ENCODE measurements around the gene DDX1. TPM values are rescaled to one million over a fixed set of nuclear protein-coding genes. Genes with fewer than 3 reads are reported as not detected.

Gene DDX1
- total and polyA plus RNA-seq, 2 donors from 2014 or later, result 84.0 to 90.0 TPM

- intact Hi-C loops (cut with DNase I), result no loop called here
- no peak overlapping the region for H3K9ac ChIP-seq (ENCODE audit: low read length in 3 of 3)
- H3K27ac ChIP-seq (ENCODE audit: low read depth in 2 of 2, low read length in 2 of 2), result no peak overlapping the region
- no peak overlapping the region for H3K4me3 ChIP-seq (ENCODE audit: low read length in 3 of 3)
- H3K4me1 ChIP-seq (ENCODE audit: control insufficient read depth in 2 of 3, insufficient read depth in 2 of 3, low read depth in 1 of 3, low read length in 3 of 3), result peaks cover 0 to 5% (median 4%) of the 10 kb centered on the region in 3 donors
- no peak for TF ChIP-seq CTCF (IDR thresholded peaks at IDR 0.05; ENCODE audit: borderline replicate concordance, extremely low read depth, insufficient read depth)
- peaks cover 26 to 48% (median 27%) of the 10 kb centered on the region in 3 donors for H3K36me3 ChIP-seq (ENCODE audit: control insufficient read depth in 2 of 3, insufficient read depth in 3 of 3, low read length in 3 of 3)
- no peaks in the 10 kb centered on the region for H3K27me3 ChIP-seq (ENCODE audit: control insufficient read depth, insufficient read depth, low read length)
- DNase-seq (no peak), FAIRE-seq (peak; percentile 88)
- H3K9me3 ChIP-seq (ENCODE audit: control insufficient read depth in 2 of 3, insufficient read depth in 1 of 3, low read length in 3 of 3), result no peaks in the 10 kb centered on the region
Measured at GRCh38 chr2:15628899-15629855, 37.5 kb downstream of the DDX1 start.

- no peak for TF ChIP-seq CTCF (IDR thresholded peaks at IDR 0.05; ENCODE audit: borderline replicate concordance, extremely low read depth, insufficient read depth)
- intact Hi-C loops (cut with DNase I), result no loop called here
- Histone ChIP-seq H3K27me3 (ENCODE audit: control insufficient read depth, insufficient read depth, low read length) (no peaks in the 10 kb centered on the region), H3K36me3 (ENCODE audit: control insufficient read depth in 2 of 3, insufficient read depth in 3 of 3, low read length in 3 of 3) (peaks cover 20 to 38% (median 24%) of the 10 kb centered on the region in 3 donors), H3K4me3 (ENCODE audit: low read length in 3 of 3) (no peak overlapping the region), H3K9me3 (ENCODE audit: control insufficient read depth in 2 of 3, insufficient read depth in 1 of 3, low read length in 3 of 3) (no peaks in the 10 kb centered on the region), H3K4me1 (ENCODE audit: control insufficient read depth in 2 of 3, insufficient read depth in 2 of 3, low read depth in 1 of 3, low read length in 3 of 3) (peaks cover 0 to 17% (median 4%) of the 10 kb centered on the region in 3 donors), H3K9ac (ENCODE audit: low read length in 3 of 3) (no peak overlapping the region), H3K27ac (ENCODE audit: low read depth in 2 of 2, low read length in 2 of 2) (no peak overlapping the region)
- DNase-seq (no peak), FAIRE-seq (no peak)
Measured at GRCh38 chr2:15630121-15630977, 38.7 kb downstream of the DDX1 start.

- H3K4me3 ChIP-seq (ENCODE audit: low read length in 3 of 3), result no peak overlapping the region
- peaks cover 3 to 21% (median 10%) of the 10 kb centered on the region in 3 donors for H3K4me1 ChIP-seq (ENCODE audit: control insufficient read depth in 2 of 3, insufficient read depth in 2 of 3, low read depth in 1 of 3, low read length in 3 of 3)
- no peaks in the 10 kb centered on the region for H3K9me3 ChIP-seq (ENCODE audit: control insufficient read depth in 2 of 3, insufficient read depth in 1 of 3, low read length in 3 of 3)
- peaks cover 18 to 38% (median 24%) of the 10 kb centered on the region in 3 donors for H3K36me3 ChIP-seq (ENCODE audit: control insufficient read depth in 2 of 3, insufficient read depth in 3 of 3, low read length in 3 of 3)
- intact Hi-C loops (cut with DNase I), result no loop called here
- FAIRE-seq (no peak), DNase-seq (no peak)
- TF ChIP-seq CTCF (IDR thresholded peaks at IDR 0.05; ENCODE audit: borderline replicate concordance, extremely low read depth, insufficient read depth), result no peak
- H3K27ac ChIP-seq (ENCODE audit: low read depth in 2 of 2, low read length in 2 of 2), result no peak overlapping the region
- no peaks in the 10 kb centered on the region for H3K27me3 ChIP-seq (ENCODE audit: control insufficient read depth, insufficient read depth, low read length)
- H3K9ac ChIP-seq (ENCODE audit: low read length in 3 of 3), result no peak overlapping the region
Measured at GRCh38 chr2:15630978-15631719, 39.5 kb downstream of the DDX1 start.

Measured in kidney (tissue), 14 donors.